ENCODE results near the gene TBX1.
"Not testable (repeated sequence)": the region's sequence is repeated elsewhere in the genome, so short reads cannot be mapped to it uniquely, and the experiment has no call there.

TBX1 gene

DNA sequence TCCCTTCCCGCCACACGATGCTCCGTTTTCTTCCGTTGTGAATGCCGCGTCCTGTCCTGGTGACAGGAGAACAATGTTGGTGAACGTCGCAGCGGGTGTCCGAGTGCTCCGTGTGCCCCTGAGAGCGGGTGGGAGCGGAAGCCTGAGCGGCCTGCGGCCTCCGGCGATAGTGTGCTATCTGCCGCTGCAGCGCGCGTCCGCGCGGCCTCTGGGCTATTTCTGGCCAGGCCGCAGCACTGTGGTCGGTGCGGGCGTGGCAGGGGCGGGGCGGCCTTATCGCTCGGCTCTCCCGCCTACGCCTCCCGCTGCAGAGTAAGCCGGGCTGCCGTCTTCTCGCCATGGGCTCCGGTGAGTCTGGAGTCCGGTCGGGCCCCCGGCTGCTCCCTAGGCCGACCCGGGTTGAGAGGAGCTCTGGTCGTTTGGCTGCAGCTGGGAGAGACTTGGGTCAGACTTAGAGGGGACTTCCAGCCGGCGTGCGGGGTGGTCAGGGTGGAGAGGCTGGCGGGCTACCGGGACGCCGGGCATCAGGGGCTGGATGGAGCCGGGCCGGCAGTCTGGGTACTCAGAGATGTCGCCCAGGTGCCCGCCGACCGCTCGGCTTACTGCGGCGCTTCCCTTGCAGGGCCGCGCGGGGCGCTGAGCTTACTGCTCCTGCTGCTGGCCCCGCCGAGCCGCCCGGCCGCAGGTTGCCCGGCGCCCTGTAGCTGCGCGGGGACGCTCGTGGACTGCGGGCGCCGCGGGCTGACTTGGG lies 37.2 kb upstream of the TBX1 start, which contains the start of gene GP1BB:
Gene GP1BB, plus strand, starts transcription at position 308 of the 751 bp plus-strand sequence. Its CDS starts 31 bp downstream, at position 339.
- no peak for DNase-seq

DNA sequence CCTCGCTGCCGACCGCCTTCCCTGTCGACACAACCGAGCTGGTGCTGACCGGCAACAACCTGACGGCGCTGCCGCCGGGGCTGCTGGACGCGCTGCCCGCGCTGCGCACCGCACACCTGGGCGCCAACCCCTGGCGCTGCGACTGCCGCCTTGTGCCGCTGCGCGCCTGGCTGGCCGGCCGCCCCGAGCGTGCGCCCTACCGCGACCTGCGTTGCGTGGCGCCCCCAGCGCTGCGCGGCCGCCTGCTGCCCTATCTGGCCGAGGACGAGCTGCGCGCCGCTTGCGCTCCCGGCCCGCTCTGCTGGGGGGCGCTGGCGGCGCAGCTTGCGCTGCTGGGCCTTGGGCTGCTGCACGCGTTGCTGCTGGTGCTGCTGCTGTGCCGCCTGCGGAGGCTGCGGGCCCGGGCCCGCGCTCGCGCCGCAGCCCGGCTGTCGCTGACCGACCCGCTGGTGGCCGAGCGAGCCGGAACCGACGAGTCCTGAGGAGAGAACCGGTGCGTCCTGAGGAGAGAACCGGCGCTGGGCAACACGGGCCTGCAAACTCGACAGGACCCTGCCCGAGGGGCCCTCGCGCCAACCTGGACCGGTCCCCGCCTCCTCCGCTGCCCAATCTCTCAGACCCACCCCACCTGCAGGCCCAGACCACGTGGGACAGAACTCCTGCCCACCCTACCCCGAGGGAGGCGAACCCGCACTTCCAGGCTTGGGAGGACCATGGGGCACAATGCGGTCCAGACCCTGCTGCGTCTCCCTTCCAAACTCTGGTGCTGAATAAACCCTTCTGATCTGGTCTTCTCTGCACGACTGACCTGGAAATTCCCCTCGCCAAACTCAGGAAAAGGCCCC lies 36.4 kb upstream of the TBX1 start:
- DNase-seq = peak; percentile 46

DNA sequence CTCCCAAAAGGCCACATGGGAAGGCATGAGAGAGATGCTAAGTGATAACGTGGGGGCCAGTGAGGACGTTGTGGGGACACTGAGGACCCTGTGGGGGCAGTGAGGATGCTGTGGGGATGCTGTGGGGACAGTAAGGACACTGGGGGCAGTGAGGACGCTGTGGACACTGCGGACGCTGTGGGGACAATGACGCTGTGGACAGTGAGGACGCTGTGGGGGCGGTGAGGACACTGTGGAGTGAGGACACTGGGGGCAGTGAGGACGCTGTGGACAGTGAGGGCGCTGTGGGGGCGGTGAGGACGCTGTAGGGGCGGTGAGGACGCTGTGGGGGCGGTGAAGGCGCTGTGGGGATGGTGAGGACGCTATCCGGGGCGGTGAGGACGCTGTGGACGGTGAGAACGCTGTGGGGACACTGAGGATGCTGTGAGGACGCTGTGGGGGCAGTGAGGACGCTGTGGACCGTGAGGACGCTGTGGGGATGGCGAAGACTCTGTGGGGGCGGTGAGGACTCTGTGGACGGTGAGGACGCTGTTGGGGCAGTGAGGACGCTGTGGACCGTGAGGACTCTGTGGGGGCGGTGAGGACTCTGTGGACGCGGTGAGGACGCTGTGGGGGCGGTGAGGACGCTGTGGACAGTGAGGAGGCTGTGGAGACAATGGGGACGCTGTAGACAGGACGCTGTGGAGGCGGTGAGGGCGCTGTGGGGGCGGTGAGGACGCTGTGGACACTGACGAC lies 35.5 kb upstream of the TBX1 start:
- no peak for DNase-seq

DNA sequence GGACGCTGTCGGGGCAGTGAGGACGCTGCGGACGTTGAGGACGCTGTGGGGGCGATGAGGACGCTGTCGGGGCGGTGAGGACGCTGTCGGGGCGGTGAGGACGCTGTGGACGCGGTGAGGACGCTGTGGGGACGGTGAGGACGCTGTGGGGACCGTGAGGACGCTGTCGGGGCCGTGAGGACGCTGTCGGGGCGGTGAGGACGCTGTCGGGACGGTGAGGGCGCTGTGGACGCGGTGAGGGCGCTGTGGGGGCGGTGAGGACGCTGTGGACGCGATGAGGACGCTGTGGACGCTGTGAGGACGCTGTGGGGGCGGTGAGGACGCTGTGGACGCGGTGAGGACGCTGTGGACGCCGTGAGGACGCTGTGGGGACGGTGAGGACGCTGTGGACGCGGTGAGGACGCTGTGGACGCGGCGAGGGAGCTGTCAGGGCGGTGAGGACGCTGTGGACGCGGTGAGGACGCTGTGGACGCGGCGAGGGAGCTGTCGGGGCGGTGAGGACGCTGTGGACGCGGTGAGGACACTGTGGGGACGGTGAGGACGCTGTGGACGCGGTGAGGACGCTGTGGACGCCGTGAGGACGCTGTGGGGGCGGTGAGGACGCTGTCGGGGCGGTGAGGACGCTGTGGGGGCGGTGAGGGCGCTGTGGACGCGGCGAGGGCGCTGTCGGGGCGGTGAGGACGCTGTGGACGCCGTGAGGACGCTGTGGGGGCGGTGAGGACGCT lies 34.4 kb upstream of the TBX1 start:
- DNase-seq = not testable (repeated sequence)

DNA sequence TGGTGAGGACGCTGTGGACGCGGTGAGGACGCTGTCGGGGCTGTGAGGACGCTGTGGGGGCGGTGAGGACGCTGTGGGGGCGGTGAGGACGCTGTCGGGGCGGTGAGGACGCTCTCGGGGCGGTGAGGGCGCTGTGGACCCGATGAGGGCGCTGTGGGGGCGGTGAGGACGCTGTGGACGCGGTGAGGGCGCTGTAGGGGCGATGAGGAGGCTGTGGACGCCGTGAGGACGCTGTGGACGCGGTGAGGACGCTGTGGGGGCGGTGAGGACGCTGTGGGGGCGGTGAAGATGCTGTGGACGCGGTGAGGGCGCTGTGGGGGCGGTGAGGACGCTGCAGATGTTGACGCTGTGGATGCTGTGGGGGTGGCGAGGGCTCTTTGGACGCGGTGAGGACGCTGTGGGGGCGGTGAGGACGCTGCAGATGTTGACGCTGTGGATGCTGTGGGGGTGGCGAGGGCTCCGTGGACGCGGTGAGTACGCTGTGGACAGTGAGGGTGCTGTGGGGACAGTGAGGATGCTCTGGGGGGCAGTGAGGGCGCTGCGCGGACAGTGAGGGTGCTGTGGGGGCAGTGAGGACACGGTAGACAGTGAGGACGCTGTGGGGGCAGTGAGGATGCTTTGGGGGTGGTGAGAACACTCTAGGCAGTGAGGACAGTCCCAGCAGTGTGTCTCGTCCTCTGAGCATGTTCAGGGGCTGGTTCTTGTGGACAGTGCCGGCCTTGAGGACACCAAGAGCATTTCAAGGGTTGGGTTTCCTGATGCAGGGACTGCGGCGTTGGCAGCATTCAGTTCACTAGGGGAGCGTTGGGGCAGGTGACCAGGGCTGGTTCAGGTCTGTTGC lies 33.0 kb upstream of the TBX1 start:
- no peak for DNase-seq

DNA sequence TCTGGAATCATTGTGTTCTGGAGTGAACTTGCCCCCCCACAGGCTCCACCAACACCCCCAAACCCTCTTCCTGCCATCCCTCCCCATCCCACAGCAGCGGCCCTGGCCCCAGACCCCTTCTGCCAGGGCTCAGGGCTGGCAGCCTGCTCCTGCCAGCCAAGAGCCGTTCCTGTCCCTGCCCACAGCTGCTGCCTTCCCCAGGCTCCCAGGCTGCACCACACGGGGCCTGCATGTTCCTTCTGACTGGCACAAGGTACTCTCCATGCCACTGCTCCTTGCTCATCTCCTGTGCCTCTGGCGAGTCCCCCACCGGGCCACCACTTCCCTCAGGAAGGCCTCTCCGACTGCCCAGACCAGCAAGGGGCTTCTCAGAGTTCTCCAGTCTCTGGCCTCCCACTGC lies 32.3 kb upstream of the TBX1 start:
- DNase-seq = no peak

DNA sequence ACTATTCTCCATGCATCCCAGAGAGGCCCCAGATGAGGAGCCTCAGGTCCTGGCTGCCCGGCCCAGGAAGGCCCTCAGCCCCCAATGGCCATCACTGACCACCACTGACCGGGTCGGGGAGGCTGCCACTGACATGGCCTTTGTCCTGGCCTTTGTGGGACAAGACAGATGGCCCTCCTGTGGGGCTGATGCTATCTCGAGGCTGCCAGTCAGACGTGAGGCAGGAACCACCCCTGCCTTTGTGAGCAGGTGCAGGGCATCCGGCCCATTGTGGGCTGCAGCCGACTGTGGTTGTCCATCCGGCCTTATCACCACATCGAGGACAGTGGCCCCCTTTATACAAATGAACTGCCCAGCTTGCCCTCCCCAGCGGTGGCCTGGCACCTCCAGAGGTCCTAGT lies 31.7 kb upstream of the TBX1 start:
- DNase-seq = no peak

DNA sequence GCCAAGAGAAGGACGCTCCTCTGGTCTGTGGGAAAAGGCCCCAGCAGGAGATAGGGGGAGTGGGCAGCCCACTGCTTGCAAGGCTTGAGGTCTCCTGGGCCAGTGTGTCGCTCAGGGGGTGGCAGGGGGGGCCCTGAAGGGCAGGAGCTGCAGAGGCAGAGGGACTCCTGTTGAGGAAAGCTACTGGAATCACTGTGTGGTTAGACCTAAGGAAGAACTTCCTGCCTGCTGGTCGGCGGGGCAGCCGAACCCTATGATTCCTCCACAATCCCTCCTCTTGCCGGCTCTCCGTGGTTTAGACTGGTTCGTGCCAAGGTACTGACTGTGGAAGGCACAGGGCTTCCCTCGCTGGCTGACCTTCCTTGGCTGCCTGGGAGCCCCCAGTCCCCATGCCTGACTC lies 31.1 kb upstream of the TBX1 start:
- DNase-seq = no peak

DNA sequence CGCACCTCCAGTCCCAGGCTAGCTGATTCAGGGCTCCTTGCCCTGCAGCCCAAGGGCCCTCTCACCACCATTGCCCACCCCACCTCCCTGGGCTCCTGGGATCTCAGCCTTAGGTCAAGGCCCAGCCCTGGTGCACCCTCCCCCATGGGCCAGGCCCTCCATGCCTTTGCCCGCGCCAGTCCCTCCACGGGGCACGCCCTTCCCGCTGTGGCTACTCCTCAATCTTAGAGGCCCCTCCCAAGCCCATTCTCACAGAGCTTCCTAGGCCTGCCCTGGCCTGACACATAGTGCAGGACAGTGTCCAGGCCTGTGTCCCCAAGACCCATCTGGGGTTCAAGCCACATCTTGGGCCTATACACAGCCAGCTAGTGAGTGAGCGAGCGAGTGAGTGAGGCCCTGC lies 30.4 kb upstream of the TBX1 start:
- no peak for DNase-seq

DNA sequence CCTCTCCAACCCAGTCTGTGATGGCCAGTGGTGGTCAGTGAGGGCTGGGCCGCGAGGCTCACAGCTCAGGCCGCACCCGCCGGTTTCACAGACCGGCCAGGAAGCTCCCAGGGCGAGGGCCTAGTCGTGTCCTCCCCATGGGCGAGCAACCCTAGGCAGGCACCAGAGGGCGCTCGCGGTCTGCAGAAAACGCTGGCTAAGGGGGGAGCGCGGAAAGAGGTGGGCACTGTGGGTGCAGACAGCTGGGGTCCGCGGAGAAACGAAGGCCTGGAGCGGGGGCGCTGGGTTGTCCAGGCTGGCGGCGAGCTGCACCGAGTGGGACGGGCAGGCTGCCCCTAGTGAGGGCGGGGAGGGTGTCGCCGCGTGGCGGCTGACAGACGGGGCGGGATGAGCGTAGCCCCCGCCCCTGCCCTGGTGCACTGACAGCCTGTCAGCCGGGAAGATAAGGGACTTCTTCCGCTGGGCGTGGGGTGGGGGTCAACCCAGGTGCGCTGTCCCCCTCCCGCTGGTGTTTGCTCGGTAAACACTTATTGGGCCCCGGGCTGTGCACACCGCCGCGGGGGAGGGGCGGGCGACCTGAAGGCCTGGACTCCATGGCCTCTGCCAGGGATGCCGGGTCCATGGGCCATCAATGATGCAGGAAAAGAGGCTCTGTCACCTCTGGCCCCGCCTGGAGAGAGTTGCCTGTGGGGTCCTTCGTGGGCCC lies 29.8 kb upstream of the TBX1 start:
- peak; percentile 65 for DNase-seq

DNA sequence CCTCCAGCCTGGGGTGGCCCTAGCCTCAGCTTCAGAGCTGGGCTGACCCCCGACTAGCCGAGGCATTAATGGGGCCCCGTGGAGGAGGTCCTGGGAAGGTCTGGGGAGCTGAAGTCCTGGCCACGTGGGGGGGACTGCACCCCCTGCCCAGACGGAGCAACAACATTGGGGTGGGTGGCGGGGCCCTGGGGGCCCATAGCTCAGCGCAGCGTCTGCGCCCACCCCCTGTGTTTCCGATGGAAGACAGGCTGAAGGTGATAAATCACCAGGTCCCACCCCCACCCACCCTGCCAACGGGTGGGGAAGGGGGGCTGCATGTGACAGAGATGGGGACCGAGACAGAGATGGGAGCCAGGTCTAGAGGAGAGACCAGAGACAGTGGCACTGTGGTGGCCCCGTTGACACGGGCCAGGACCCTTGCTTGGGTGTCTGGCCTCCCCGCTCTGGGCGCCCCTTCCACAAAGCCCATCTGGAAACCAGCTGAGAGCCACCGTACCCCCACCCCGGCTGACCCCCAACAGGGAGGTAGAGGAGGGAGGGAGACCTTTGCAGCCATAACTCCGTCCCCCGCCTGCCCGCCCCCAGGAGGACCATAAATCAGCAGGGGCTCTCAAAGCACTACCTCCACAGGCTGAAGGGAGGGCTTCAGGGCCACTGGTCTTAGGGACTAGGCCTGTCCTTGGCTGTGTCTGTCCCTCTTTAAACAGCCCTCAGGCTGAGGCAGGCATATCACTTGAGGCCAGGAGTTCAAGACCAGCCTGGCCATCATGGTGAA lies 29.0 kb upstream of the TBX1 start:
- no peak for DNase-seq

DNA sequence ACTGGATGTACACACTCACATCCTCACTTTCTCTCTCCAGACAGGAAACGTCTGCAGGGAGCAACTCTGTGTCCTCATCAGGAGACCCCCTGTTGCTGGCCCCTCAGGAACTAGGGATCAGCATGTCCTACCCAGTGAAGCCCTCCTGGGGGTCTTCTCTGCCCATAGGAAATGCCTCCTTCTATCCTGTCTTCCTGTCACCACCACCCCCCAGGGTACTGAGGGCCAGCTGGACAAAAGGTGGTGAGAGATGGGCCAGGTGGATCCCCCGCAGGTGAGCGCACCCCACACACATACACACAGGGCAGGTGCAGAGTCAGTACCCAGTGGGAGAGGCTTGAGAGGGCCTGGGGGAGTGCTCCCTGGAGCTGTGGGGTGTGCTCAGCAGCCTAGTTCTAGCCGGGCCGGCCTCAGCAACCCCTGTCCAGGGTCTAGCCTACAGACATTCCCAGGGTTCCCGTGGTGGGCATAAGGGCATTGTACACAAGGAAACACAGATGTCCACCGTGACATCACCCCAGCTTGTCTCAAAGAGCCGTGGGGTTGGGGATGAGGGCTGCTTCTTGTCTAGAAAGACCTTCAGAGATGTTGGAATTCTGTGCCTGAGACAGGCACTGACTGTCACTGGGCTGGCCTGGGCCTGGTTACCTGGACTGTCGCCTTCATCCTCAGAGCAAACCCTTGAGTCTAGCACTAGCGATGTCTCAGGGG lies 28.0 kb upstream of the TBX1 start:
- DNase-seq = no peak

DNA sequence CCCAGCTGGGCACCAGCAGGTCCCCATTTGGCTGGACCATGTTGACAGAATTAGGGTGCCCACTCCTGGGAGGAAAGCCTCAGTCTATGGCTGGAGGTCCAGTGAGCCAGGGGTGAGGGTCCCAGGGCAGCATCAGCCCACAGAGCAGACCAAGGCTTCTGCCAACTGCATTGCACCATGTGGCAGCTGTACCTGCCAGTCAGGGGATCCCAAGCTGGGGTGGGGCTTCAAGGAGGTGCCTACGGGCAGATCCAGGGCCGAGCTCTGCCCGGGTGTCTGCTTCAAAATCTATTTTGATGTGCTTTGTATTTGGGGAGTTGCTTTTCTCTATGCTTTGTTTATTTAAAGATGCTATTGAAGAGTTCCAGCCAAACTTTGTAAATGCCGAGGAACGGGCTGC lies 26.8 kb upstream of the TBX1 start:
- no peak for DNase-seq

DNA sequence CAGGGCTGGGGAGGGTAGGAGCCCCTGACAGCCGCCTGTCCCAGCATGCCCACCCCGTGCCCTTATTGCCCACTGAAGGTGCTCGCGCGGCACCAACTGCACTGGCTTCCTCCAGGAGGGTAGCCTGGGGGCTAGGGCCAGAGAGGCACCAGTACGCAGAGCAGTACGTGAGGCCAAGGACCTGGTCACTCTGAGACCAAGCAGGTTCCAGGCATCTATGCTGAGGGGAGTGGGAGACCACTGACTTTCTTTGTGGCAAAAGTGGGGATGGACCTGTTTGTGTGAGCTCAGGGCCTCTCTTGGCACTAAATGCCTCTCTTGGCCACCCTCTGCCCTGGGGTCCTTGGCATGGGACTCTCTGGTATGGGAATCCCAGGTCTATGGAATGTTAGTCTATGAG lies 26.4 kb upstream of the TBX1 start:
- no peak for DNase-seq

DNA sequence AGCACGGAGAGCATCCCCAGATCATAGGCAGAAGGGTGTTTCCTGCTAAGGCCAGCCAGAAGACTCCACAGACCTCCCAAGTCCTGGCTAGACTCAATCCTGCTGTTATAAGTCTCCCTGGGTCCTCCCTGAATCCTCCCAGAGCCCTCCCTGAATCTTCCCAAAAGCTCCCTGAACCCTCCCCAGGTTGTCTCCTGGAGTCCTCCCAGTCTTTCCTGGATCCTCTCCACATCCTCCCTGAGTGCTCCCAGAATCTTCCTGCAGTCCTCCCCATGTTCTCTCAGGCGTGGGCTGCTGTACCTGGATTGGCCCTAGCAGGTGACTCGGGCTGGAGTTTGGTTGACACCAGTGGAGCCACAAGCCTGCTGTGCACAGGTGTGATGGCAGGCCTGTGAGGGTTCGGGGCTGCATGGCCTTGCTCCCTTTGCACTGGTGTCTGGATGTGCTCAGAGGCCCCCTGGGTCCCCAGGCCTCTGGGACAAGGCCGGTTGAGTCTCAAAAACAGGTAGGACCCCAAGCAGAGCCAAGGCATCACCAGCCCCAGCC lies 25.7 kb upstream of the TBX1 start:
- DNase-seq = no peak

DNA sequence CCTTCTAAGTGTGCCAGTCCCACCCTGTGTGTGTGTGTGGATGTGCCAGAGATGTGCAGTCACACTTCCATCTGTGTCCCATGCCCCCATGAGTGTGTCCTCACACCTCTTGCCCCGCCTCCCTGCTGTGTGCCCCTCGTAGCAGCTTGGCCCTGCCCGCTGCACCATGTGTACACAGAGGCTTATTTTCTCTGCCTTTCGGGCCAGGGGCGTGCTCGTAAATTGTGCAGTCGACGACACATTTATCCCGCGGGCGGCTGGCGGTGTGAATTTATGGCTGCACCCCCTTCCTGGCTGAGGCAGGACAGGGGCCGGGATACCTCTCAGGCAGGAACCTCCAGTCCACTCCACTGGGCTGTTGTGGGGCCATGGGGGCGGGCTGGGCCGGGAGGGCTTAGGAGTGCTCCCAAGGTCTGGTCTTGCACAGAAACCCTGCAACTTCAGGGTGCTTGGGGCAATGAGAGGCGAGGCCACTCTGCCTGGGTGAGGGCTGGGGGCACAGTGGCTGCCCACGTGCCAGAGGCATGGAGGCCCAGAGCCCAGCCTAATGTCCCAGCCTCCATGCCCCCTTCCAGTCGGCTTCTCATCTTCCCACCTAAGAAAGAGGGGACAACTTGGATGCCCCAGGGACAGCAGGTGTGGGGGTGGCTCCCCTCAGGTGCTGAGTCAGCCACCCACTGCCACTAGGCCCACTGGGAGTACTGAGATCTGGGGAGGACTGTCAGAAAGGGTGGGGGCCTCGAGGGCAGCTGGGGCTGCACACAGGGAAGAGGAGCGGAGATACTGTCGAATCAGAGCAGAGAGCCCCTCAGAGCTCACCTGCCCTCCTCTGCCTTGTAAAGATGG lies 24.7 kb upstream of the TBX1 start:
- no peak for DNase-seq

DNA sequence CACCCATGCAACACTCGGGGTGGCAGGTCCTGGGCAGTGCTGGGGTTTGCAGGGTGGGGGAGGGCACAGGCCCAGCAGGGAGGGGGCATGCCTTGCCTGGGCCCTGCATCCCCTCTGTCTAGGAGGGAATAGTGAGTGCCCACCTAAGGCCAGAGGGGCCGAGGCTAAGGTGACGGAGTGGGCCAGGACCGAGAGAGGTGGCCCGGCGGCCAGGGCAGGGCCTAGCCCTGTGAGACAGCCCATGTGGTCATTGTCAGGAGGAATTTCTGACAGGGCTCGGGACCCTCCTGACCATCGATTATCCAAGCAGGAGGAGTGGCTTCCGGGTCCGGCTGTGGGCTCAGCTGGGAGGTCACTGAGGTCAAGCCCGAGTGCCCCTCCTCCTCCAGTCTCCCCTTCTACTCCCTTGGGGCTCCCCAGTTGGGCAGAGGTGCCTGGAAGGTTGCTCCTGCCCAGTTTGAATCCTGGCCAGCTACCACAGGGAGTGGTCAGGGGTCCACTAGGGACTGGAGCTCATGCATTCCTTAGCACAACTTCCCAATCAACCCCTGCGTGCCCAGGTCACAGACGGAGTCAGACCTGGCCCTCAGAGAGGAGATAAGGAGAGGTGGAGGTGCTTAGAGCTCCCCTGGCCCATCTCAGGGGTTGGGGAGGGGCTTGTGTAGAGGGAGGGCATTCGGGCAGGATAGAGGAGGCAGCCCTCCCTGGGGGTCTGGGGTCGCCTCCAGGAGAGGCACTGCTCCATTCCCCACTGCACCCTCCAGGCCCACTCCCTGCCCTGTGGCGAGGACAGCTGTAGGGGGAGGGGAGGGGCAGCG lies 22.5 kb upstream of the TBX1 start:
- no peak for DNase-seq

All from NCI-H2171 (cell line).